Esophagus muscularis mucosa (tissue), 3 donors: ENCODE data around the gene KCNA4.

Experiments used
- CTCF ChIP-seq, 3 experiments: fragments of 200-600 bp in 2 of 3; fragments of 450-650 bp in 1 of 3; sonication (generic) in 2 of 3; IDR thresholded peaks; one replicate each; pipeline ENCODE4 v1.5.1; 2017 to 2019; ENCODE audit warnings: antibody characterized with exemption in 3 of 3, mild to moderate bottlenecking in 2 of 3, moderate library complexity in 1 of 3
- POLR2A ChIP-seq: fragments of 450-650 bp; IDR thresholded peaks from one replicate; pipeline ENCODE4 v1.6.1; 2017; ENCODE audit warnings: antibody characterized with exemption, moderate library complexity, mild to moderate bottlenecking, low read depth
- POLR2AphosphoS5 ChIP-seq, 2 donors: sonication (generic); formaldehyde crosslinking; IDR thresholded peaks; one replicate each; pipeline ENCODE4 v1.6.1; 2017; ENCODE audit warnings: antibody characterized with exemption in 2 of 2

GRCh38 chr11:29985248-29985647 lies 31.6 kb downstream of the KCNA4 start:
- TF ChIP-seq POLR2AphosphoS5 (IDR thresholded peaks at IDR 0.05): no peak
- TF ChIP-seq POLR2A: no peak
- TF ChIP-seq CTCF (IDR thresholded peaks at IDR 0.05): no peak
